ENCODE results near the gene KRT35. TPM values are rescaled to one million over a fixed set of nuclear protein-coding genes. Genes with fewer than 3 reads are reported as not detected.

The KRT35 gene
- not detected in 2 replicates for total RNA-seq

GRCh38 chr17:41481036-41481435 is at the start of gene KRT35:
KRT35 (minus strand) TSS chr17:41481151; CDS start chr17:41481097, 54 bp downstream.

GRCh38 chr17:41518789-41519449 is 38.0 kb upstream of the KRT35 start, which contains the start of gene KRT15:
KRT15 (minus strand) TSS chr17:41518890; CDS start chr17:41518827, 63 bp downstream.

GRCh38 chr17:41505007-41505808 is 24.3 kb upstream of the KRT35 start, which contains the start of gene KRT13:
KRT13 (minus strand) TSS chr17:41505612; CDS start chr17:41505550, 62 bp downstream.

GRCh38 chr17:41489531-41489930 is 8.6 kb upstream of the KRT35 start, which contains the start of gene KRT36:
KRT36 (minus strand) TSS chr17:41489910; CDS start chr17:41489864, 46 bp downstream.

GRCh38 chr17:41466988-41467387 is 14.0 kb downstream of the KRT35 start, which contains the start of gene KRT32:
KRT32 (minus strand) TSS chr17:41467386; CDS start chr17:41467325, 61 bp downstream.

GRCh38 chr17:41440531-41441033 is 40.4 kb downstream of the KRT35 start, which contains the start of gene KRT38:
KRT38 (minus strand) TSS chr17:41440983; CDS start chr17:41440921, 62 bp downstream.

Other genes with a start within 250 kb of the KRT35 start
- gene KRTAP9-3, start 248.7 kb downstream of the KRT35 start, total RNA-seq: not detected in 2 replicates
- not detected in 2 replicates for gene KRTAP9-8, start 243.2 kb downstream of the KRT35 start, total RNA-seq
- gene KRTAP9-4, start 231.5 kb downstream of the KRT35 start, total RNA-seq: not detected in 2 replicates
- gene KRTAP9-9, start 225.8 kb downstream of the KRT35 start, total RNA-seq: not detected in 2 replicates
- not detected in 2 replicates for gene KRTAP9-6, start 215.8 kb downstream of the KRT35 start, total RNA-seq
- not detected in 2 replicates for gene KRTAP9-7, start 205.5 kb downstream of the KRT35 start, total RNA-seq
- gene KRTAP29-1, start 178.3 kb downstream of the KRT35 start, total RNA-seq: not detected in 2 replicates
- not detected in 2 replicates for gene KRTAP16-1, start 171.8 kb downstream of the KRT35 start, total RNA-seq
- gene KRTAP17-1, start 165.4 kb downstream of the KRT35 start, total RNA-seq: not detected in 2 replicates
- not detected in 2 replicates for gene KRT33A, start 130.3 kb downstream of the KRT35 start, total RNA-seq
- under 0.01 TPM in 1 of 2 replicates, not detected in the other for gene KRT33B, start 111.3 kb downstream of the KRT35 start, total RNA-seq
- gene KRT34, start 98.8 kb downstream of the KRT35 start, total RNA-seq: 115 and 121 TPM in 2 replicates
- gene KRT31, start 83.5 kb downstream of the KRT35 start, total RNA-seq: not detected in 2 replicates
- 0.71 TPM in 1 of 2 replicates, not detected in the other for gene KRT37, start 56.6 kb downstream of the KRT35 start, total RNA-seq
- gene KRT38, start 40.2 kb downstream of the KRT35 start, total RNA-seq: 0.18 TPM in 1 of 2 replicates, not detected in the other
- 0.18 TPM in 1 of 2 replicates, not detected in the other for gene KRT32, start 13.8 kb downstream of the KRT35 start, total RNA-seq
- not detected in 2 replicates for gene KRT36, start 8.8 kb upstream of the KRT35 start, total RNA-seq
- 0.35 TPM in 1 of 2 replicates, not detected in the other for gene KRT13, start 24.5 kb upstream of the KRT35 start, total RNA-seq
- 5.3 and 13.8 TPM in 2 replicates for gene KRT15, start 37.7 kb upstream of the KRT35 start, total RNA-seq
- gene KRT19, start 47.2 kb upstream of the KRT35 start, total RNA-seq: 631 and 654 TPM in 2 replicates
- not detected in 2 replicates for gene KRT9, start 90.9 kb upstream of the KRT35 start, total RNA-seq
- gene KRT14, start 105.7 kb upstream of the KRT35 start, total RNA-seq: not detected in 2 replicates
- not detected in 2 replicates for gene KRT16, start 131.6 kb upstream of the KRT35 start, total RNA-seq
- 3.5 and 9.2 TPM in 2 replicates for gene KRT17, start 143.4 kb upstream of the KRT35 start, total RNA-seq
- gene EIF1, start 207.7 kb upstream of the KRT35 start, total RNA-seq: 61.0 and 63.1 TPM in 2 replicates
- not detected in 2 replicates for gene GAST, start 231.2 kb upstream of the KRT35 start, total RNA-seq